ENCODE measurements around the gene NRXN3. TPM values are rescaled to one million over a fixed set of nuclear protein-coding genes. Genes with fewer than 3 reads are reported as not detected.

Gene NRXN3
- total RNA-seq, 1 donor from 2014 or later, result 5.9 TPM

DNA sequence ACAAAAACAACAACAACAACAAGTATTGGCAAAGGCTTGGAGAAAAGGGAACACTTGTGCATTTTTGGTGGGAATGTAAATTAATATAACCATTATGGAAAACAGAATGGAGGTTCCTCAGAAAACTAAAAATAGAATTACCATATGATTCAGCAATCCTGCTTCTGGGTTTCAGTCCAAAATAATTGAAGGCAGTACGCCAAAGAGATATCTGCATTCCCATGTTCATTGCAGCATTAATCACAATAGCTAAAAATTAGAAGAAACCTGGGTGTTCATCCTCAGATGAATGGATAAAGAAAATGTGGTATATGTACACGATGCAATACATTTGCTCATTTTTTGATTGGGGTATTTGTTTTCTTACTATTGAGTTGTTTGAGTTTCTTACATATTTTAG, 813.0 kb downstream of the NRXN3 start:
- peaks cover 8% of the 10 kb centered on the region for H3K27me3 Mint-ChIP-seq (ENCODE audit: insufficient read depth, low read depth)
- H3K4me3 ChIP-seq, result no peak overlapping the region
- TF ChIP-seq CTCF (IDR thresholded peaks at IDR 0.05), result no peak
- no peak for TF ChIP-seq EZH2phosphoT487 (IDR thresholded peaks at IDR 0.05)
- TF ChIP-seq EZH2 (IDR thresholded peaks at IDR 0.05), result no peak
- H3F3A ChIP-seq (ENCODE audit: low read depth), result peaks cover 27% of the 10 kb centered on the region
- H3K79me2 ChIP-seq (ENCODE audit: low read depth), result no peaks in the 10 kb centered on the region
- H3K27ac ChIP-seq, result no peak overlapping the region
- H3K4me1 ChIP-seq, result peaks cover 34% of the 10 kb centered on the region
- H4K20me1 ChIP-seq (ENCODE audit: low read depth), result no peaks in the 10 kb centered on the region
- peaks cover 15% of the 10 kb centered on the region for H3K27me3 ChIP-seq
- H2AFZ ChIP-seq (replicated peaks), result no peak overlapping the region
- no peak overlapping the region for H3K4me2 ChIP-seq
- no peaks in the 10 kb centered on the region for H3K36me3 ChIP-seq
- H3K36me3 Mint-ChIP-seq, result peaks cover 3% of the 10 kb centered on the region
- H3K9me3 ChIP-seq (ENCODE audit: low read depth), result no peaks in the 10 kb centered on the region
- H3K27ac Mint-ChIP-seq, result no peak overlapping the region
- no peak overlapping the region for H3K4me3 Mint-ChIP-seq
- H3K9me3 Mint-ChIP-seq, result peaks cover 24% of the 10 kb centered on the region
- H3K9ac ChIP-seq, result no peak overlapping the region
- no peak for DNase-seq (ENCODE audit: low spot score)
- peaks cover 17% of the 10 kb centered on the region for H3K4me1 Mint-ChIP-seq

DNA sequence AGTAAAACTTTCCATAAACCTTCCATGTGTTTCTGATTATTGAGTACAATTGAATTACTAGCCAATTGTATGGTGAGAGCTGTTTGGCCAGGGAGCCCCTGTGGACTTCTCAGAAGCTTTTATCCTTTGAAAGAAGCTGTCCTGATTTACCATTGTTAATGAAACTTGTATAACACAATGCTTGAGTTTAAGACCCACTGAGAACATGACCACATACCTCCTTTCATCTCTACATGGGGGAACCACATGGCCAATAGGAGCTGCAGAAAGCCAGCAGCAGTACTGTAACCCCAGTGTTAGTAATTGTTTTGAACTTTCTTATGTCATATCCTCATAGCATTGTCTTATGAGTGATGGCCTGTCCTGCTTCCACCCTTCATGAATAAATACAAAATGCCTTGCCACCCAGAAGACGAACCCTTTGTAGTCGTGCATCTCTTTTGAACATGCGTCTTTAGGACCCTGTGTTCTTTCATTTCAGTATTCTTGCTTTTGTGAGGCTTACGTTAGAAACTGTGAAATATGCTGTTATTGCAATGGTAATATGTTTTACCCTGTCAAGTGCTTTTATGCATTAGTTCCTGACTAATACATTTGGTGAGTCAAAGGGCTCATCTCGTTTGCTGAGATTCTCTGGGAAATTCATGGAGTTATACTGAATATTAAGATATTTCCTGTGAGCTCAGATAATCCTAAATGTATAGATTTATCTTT, 815.7 kb downstream of the NRXN3 start:
- Mint-ChIP-seq H3K9me3 (peaks cover 18% of the 10 kb centered on the region), H3K27me3 (ENCODE audit: insufficient read depth, low read depth) (peaks cover 13% of the 10 kb centered on the region), H3K27ac (no peak overlapping the region), H3K36me3 (peaks cover 3% of the 10 kb centered on the region), H3K4me3 (no peak overlapping the region), H3K4me1 (peaks cover 25% of the 10 kb centered on the region)
- peaks cover 27% of the 10 kb centered on the region for H3F3A ChIP-seq (ENCODE audit: low read depth)
- no peak overlapping the region for H3K27ac ChIP-seq
- peaks cover 24% of the 10 kb centered on the region for H3K27me3 ChIP-seq
- peaks cover 34% of the 10 kb centered on the region for H3K4me1 ChIP-seq
- H3K36me3 ChIP-seq, result no peaks in the 10 kb centered on the region
- H3K9me3 ChIP-seq (ENCODE audit: low read depth), result no peaks in the 10 kb centered on the region
- H3K9ac ChIP-seq, result no peak overlapping the region
- H2AFZ ChIP-seq (replicated peaks), result no peak overlapping the region
- H4K20me1 ChIP-seq (ENCODE audit: low read depth), result no peaks in the 10 kb centered on the region
- TF ChIP-seq EZH2 (IDR thresholded peaks at IDR 0.05), result no peak
- no peak for TF ChIP-seq CTCF (IDR thresholded peaks at IDR 0.05)
- peak; percentile 35 for TF ChIP-seq EZH2phosphoT487 (IDR thresholded peaks at IDR 0.05)
- DNase-seq (ENCODE audit: low spot score), result peak; percentile 78
- peak overlapping the region; percentile 70 for H3K4me2 ChIP-seq
- H3K79me2 ChIP-seq (ENCODE audit: low read depth), result no peaks in the 10 kb centered on the region
- H3K4me3 ChIP-seq, result peak overlapping the region; percentile 16

GRCh38 chr14:78986989-78987388, 816.8 kb downstream of the NRXN3 start:
- Histone ChIP-seq H3K4me2 (peak overlapping the region; percentile 5), H3K4me1 (peaks cover 34% of the 10 kb centered on the region), H3K4me3 (no peak overlapping the region), H3K27me3 (peaks cover 24% of the 10 kb centered on the region), H3K27ac (no peak overlapping the region), H3K79me2 (ENCODE audit: low read depth) (no peaks in the 10 kb centered on the region), H3F3A (ENCODE audit: low read depth) (peaks cover 27% of the 10 kb centered on the region), H3K9me3 (ENCODE audit: low read depth) (no peaks in the 10 kb centered on the region), H2AFZ (replicated peaks) (no peak overlapping the region), H3K9ac (no peak overlapping the region), H3K36me3 (no peaks in the 10 kb centered on the region), H4K20me1 (ENCODE audit: low read depth) (no peaks in the 10 kb centered on the region)
- Mint-ChIP-seq H3K4me3 (no peak overlapping the region), H3K36me3 (peaks cover 3% of the 10 kb centered on the region), H3K9me3 (peaks cover 14% of the 10 kb centered on the region), H3K27me3 (ENCODE audit: insufficient read depth, low read depth) (peaks cover 13% of the 10 kb centered on the region), H3K27ac (no peak overlapping the region), H3K4me1 (peaks cover 25% of the 10 kb centered on the region)
- TF ChIP-seq EZH2 (IDR thresholded peaks at IDR 0.05) (no peak), CTCF (IDR thresholded peaks at IDR 0.05) (no peak), EZH2phosphoT487 (IDR thresholded peaks at IDR 0.05) (no peak)
- peak; percentile 17 for DNase-seq (ENCODE audit: low spot score)
